WI38 (cell line): ENCODE data around the gene RBL1.
"Not testable (repeated sequence)": the region's sequence is repeated elsewhere in the genome, so short reads cannot be mapped to it uniquely, and the experiment has no call there.

ENCODE experiments used
- H3K4me3 ChIP-seq: 2 replicates; pipeline ENCODE4 v1.5.1; 2011; ENCODE audit warnings: low read depth, mild to moderate bottlenecking, control low read depth, low read length
- TF ChIP-seq, protein P1 (sequence below): IDR thresholded peaks from 2 replicates; pipeline ENCODE4 v1.5.1; 2012; ENCODE audit warnings: low read depth, mild to moderate bottlenecking, control low read depth, low read length

Gene RBL1

DNA sequence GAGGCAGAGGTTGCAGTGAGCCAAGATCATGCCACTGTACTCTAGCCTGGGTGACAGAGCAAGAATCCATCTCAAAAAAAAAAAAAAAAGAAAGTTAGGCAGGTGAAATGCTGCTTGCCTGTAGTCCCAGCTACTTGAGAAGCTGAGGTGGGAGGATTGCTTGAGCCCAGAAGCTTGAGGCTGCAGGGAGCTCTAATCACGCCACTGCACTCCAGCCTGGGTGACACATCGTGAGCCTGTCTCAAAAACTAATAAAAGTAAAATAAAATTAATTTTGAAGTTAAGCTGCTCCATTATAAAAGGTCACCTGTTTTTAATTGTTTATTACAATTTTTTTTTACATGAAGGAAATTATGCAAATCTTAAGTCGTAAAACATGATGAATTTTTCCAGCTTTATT lies 121.1 kb downstream of the RBL1 start:
- TF ChIP-seq, protein P1, sequence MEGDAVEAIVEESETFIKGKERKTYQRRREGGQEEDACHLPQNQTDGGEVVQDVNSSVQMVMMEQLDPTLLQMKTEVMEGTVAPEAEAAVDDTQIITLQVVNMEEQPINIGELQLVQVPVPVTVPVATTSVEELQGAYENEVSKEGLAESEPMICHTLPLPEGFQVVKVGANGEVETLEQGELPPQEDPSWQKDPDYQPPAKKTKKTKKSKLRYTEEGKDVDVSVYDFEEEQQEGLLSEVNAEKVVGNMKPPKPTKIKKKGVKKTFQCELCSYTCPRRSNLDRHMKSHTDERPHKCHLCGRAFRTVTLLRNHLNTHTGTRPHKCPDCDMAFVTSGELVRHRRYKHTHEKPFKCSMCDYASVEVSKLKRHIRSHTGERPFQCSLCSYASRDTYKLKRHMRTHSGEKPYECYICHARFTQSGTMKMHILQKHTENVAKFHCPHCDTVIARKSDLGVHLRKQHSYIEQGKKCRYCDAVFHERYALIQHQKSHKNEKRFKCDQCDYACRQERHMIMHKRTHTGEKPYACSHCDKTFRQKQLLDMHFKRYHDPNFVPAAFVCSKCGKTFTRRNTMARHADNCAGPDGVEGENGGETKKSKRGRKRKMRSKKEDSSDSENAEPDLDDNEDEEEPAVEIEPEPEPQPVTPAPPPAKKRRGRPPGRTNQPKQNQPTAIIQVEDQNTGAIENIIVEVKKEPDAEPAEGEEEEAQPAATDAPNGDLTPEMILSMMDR: no peak
- H3K4me3 ChIP-seq: no peak overlapping the region

DNA sequence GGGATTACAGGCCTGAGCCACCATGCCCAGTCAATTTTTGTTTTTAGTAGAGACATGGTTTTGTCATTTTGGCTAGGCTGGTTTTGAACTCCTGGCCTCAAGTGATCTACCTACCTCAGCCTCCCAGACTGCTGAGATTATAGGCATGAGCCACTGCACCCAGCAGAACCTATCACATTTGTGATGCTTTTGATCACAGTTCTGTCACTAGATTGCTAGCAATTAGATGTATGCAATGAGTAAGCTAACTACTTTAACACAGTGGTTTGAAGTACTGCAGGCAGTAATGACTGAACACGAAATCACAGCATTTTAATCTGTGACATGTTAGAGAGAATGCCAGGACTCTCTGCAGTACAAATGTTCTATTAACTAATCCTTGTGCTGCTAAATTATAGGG lies 124.7 kb downstream of the RBL1 start:
- H3K4me3 ChIP-seq: no peak overlapping the region
- TF ChIP-seq, protein P1: no peak

DNA sequence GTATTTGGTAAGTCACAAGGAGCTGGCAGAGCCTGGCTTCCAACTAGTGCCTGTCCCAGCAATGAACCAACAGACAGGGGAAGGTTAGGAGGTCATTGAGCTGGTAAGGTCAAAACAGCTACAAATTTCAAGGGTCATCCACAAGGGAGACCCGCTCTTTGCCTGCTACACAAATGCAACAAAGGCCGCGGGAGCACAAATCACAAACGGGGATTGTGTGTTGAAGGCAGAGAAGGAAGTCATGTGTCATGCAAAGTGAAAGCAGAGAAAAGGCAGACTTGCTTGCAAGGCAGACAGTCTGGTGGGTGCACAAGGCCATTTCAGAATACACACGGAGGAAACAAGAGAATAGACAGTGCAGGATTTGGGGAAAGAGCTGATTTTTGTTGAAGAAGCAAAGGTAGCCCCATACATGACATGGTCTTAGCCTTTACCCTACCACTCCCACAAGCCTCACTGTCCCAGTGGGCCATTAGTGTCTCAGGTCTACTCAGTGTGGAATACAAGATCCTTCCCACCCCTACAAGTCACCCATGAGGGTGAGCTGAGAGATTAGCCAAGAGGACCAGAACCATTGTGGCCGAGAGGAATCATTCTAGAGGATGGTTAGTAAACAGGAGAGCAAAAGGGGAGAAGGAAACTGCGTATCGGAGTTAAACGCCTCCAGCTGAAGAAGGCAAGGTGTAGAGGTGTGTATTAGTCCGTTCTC lies 126.2 kb downstream of the RBL1 start:
- no peak overlapping the region for H3K4me3 ChIP-seq
- TF ChIP-seq, protein P1: no peak

DNA sequence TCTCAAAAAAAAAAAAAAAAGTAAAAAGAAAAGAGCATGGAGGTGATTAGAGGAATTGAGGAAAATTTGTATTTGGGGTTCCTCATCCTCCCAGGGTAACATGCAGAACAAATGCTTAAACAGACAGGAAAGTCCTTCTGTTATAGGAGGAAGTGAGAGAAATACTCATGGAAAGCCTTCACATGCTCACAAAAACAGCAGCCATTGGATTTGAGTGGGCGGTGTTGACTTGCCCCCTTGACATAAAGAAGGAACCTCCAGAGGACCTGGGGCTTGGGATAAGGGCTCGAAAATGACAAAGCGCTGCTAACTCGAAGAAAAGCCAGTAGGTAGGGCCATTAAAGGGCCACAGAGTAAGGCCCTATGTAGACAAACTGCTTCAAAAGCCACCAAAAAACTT lies 126.7 kb downstream of the RBL1 start:
- no peak overlapping the region for H3K4me3 ChIP-seq
- TF ChIP-seq, protein P1: no peak

DNA sequence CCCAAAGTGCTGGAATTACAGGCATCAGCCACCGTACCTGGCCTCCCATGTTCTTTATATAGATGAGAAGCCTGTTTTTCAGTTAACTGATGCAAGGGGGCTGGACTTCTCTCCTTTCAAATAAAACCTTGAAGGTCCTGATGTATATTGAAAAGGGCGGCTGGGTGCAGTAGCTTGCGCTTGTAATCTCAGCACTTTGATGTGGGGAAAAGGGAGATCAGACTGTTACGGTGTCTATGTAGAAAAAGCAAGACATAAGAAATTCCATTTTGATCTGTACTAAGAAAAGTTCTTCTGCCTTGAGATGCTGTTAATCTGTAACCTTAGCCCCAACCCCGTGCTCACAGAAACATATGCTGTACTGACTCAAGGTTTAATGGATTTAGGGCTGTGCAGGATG lies 128.2 kb downstream of the RBL1 start:
- no peak overlapping the region for H3K4me3 ChIP-seq
- TF ChIP-seq, protein P1: no peak

DNA sequence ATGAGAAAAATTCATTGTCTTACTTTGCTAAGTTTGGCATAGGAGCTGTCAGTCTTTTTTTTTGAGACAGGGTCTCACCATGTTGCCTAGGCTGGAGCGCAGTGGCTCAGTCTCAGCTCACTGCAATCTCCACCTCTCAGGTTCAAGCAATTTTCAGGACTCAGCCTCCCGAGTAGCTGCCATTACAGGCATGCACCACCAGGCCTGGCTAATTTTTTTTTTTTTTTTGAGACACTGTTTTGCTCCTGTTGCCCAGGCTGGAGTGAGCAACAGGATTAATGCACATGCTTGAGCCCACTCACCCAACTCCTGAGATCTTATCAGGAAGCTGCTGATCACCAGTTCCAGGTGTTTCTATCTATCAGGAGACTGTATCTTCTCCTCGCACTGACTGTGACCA lies 128.8 kb downstream of the RBL1 start:
- H3K4me3 ChIP-seq: not testable (repeated sequence)

DNA sequence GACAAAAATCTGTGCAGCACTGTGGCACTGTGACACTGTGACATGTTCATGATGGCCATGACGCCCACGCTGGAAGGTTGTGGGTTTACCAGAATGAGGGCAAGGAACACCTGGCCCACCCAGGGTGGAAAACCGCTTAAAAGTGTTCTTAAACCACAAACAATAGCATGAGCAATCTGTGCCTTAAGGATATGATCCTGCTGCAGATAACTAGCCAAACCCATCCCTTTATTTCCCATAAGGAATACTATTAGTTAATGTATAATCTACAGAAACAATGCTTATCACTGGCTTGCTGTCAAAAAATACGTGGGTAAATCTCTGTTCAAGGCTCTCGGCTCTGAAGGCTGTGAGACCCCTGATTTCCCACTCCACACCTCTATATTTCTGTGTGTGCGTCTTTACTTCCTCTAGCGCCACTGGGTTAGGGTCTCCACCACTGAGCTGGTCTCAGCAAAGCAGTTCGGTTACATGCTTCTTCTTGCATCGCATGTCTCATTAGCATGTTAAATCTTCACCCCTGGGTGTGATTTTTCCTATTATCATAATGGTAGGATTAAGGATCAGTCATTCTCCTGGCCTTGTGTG lies 133.3 kb downstream of the RBL1 start:
- not testable (repeated sequence) for H3K4me3 ChIP-seq

DNA sequence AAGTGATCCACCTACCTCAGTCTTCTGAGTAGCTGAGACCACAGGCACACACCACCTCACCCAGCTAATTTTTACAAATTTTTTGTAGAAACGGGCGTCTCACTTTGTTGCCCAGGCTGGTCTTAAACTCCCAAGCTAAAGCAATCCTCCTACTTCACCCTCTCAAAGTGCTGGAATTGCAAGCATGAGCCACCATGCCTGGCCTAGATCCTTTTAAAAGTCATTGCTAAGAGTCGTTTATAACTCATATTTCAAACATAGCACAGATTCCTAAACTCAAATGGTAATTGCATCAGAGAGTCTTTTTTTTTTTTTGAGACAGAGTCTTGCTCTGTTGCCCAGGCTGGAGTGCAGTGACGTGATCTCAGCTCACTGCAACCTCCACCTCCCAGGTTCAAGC lies 136.6 kb downstream of the RBL1 start:
- H3K4me3 ChIP-seq: no peak overlapping the region
- TF ChIP-seq, protein P1: no peak
